Measurements from ENCODE around the gene FSIP2. TPM values are rescaled to one million over a fixed set of nuclear protein-coding genes. Genes with fewer than 3 reads are reported as not detected.

The FSIP2 gene
- total RNA-seq, 1 donor from 2014 or later, result 0.86 TPM

DNA sequence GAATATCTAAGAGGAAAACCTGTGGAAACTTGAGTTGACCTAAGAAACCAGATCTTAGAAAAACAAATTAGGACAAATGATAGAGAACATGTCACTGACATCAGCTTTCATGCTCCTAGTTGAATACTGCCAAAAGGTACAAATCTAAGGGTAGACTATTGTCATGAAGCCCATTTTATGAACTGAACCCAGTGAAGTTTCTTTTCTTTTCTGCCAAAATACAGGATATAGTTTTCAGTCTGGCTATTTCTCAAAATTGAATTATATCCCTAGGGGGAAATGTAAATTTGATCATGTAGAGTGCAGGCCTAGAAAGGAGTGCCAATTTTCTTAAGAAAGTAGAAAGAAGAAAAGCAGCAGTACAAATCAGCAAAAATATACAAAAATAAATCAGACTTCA, 46.6 kb downstream of the FSIP2 start:
- Histone ChIP-seq H4K20me1 (ENCODE audit: insufficient read depth, low read length) (no peaks in the 10 kb centered on the region), H3K27ac (ENCODE audit: low read depth, low read length) (no peak overlapping the region), H3K79me2 (ENCODE audit: insufficient read depth, low read length) (no peaks in the 10 kb centered on the region), H3K4me2 (ENCODE audit: low read length) (no peak overlapping the region), H3K27me3 (ENCODE audit: insufficient read depth, low read length) (no peaks in the 10 kb centered on the region), H2AFZ (ENCODE audit: low read depth, low read length) (no peak overlapping the region), H3K4me1 (ENCODE audit: insufficient read depth, low read length) (no peaks in the 10 kb centered on the region), H3K4me3 (ENCODE audit: insufficient read depth, low read depth, low read length) (no peak overlapping the region), H3K9ac (ENCODE audit: low read length) (no peak overlapping the region), H3K9me3 (ENCODE audit: insufficient read depth, low read depth, low read length) (no peaks in the 10 kb centered on the region), H3K36me3 (ENCODE audit: insufficient read depth, low read length) (no peaks in the 10 kb centered on the region)
- Mint-ChIP-seq H3K36me3 (ENCODE audit: low read depth, unreplicated experiment) (no peaks in the 10 kb centered on the region), H3K9me3 (ENCODE audit: unreplicated experiment) (no peaks in the 10 kb centered on the region), H3K27ac (ENCODE audit: unreplicated experiment) (no peak overlapping the region), H3K4me1 (ENCODE audit: low read depth, unreplicated experiment) (peaks cover 2% of the 10 kb centered on the region), H3K4me3 (ENCODE audit: unreplicated experiment) (no peak overlapping the region), H3K27me3 (ENCODE audit: low read depth, unreplicated experiment) (no peaks in the 10 kb centered on the region)
- no peak for FAIRE-seq
- TF ChIP-seq, protein P1, sequence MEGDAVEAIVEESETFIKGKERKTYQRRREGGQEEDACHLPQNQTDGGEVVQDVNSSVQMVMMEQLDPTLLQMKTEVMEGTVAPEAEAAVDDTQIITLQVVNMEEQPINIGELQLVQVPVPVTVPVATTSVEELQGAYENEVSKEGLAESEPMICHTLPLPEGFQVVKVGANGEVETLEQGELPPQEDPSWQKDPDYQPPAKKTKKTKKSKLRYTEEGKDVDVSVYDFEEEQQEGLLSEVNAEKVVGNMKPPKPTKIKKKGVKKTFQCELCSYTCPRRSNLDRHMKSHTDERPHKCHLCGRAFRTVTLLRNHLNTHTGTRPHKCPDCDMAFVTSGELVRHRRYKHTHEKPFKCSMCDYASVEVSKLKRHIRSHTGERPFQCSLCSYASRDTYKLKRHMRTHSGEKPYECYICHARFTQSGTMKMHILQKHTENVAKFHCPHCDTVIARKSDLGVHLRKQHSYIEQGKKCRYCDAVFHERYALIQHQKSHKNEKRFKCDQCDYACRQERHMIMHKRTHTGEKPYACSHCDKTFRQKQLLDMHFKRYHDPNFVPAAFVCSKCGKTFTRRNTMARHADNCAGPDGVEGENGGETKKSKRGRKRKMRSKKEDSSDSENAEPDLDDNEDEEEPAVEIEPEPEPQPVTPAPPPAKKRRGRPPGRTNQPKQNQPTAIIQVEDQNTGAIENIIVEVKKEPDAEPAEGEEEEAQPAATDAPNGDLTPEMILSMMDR (IDR thresholded peaks at IDR 0.05; ENCODE audit: insufficient read depth, low read depth, low read length), result no peak
- TF ChIP-seq EZH2 (IDR thresholded peaks at IDR 0.05; ENCODE audit: insufficient read depth, low read length), result no peak
- no peak for DNase-seq (ENCODE audit: low read depth)

DNA sequence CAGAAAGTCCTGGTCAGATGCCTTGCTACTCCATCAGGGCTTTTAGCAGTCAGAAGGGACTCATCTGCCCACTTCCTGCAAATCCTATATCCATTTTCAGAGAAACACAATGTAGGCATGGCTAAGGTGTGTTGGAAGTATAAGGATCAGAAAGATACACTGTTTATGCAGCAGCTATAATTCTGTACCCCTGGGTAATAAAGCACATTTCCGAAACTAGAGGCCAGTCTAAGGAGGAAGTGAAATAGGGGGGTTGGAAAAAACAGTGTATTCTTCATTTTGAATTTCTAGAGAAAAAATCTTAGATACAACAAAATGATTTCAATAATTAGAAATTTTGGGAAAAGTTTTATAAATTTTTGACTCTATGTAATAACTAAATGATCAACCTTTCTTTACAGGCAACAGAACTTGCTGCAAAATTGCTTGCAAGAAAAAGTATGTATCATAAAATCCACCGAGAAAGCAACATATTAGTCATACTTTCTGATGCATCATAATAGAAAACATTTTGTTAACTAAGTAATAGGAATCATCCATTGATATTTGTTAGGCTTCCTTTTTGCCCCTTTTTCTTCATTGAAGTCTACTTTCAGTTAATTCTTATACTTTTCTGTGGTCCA, 47.4 kb downstream of the FSIP2 start:
- Histone ChIP-seq H3K27ac (ENCODE audit: low read depth, low read length) (no peak overlapping the region), H3K9ac (ENCODE audit: low read length) (no peak overlapping the region), H3K4me3 (ENCODE audit: insufficient read depth, low read depth, low read length) (no peak overlapping the region), H3K9me3 (ENCODE audit: insufficient read depth, low read depth, low read length) (no peaks in the 10 kb centered on the region), H3K4me2 (ENCODE audit: low read length) (no peak overlapping the region), H3K36me3 (ENCODE audit: insufficient read depth, low read length) (no peaks in the 10 kb centered on the region), H3K79me2 (ENCODE audit: insufficient read depth, low read length) (no peaks in the 10 kb centered on the region), H3K27me3 (ENCODE audit: insufficient read depth, low read length) (no peaks in the 10 kb centered on the region), H3K4me1 (ENCODE audit: insufficient read depth, low read length) (no peaks in the 10 kb centered on the region), H2AFZ (ENCODE audit: low read depth, low read length) (no peak overlapping the region), H4K20me1 (ENCODE audit: insufficient read depth, low read length) (no peaks in the 10 kb centered on the region)
- Mint-ChIP-seq H3K9me3 (ENCODE audit: unreplicated experiment) (no peaks in the 10 kb centered on the region), H3K27ac (ENCODE audit: unreplicated experiment) (no peak overlapping the region), H3K36me3 (ENCODE audit: low read depth, unreplicated experiment) (no peaks in the 10 kb centered on the region), H3K4me3 (ENCODE audit: unreplicated experiment) (no peak overlapping the region), H3K4me1 (ENCODE audit: low read depth, unreplicated experiment) (peaks cover 2% of the 10 kb centered on the region), H3K27me3 (ENCODE audit: low read depth, unreplicated experiment) (no peaks in the 10 kb centered on the region)
- no peak for FAIRE-seq
- no peak for DNase-seq (ENCODE audit: low read depth)
- TF ChIP-seq, protein P1 (IDR thresholded peaks at IDR 0.05; ENCODE audit: insufficient read depth, low read depth, low read length), result no peak
